GM21367 (cell line): Measurements from ENCODE around the gene NIPAL3.

Experiments
- ATAC-seq: cut with Tn5 transposase; IDR thresholded peaks from one replicate; pipeline ENCODE4 v1.9.1; 2021; ENCODE audit not compliant: unreplicated experiment

Gene NIPAL3

GRCh38 chr1:24415334-24415909, at the start of gene NIPAL3:
NIPAL3 (plus strand) TSS chr1:24415802; CDS start chr1:24419548, 3,746 bp downstream.
- peak; percentile 88 for ATAC-seq

DNA sequence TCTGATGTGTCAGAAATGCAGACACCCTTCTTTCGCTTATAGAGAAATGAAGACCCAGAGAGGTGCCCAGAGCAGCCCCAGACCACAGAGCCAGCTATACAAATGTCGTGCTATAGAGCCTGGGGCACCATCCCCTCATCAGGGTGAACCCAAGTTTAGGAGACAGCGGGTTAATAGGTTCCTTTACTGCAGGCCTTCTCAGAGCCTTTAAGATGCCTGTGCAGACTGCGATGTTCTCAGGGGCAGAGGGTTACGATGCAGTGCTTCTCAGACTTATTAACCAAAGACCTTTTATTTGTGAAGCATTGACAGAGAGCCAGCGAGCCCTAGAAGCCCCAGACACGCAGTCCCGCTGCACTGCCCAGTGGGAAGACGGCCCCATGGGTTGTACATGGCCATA, 48.9 kb upstream of the NIPAL3 start:
- ATAC-seq: no peak

DNA sequence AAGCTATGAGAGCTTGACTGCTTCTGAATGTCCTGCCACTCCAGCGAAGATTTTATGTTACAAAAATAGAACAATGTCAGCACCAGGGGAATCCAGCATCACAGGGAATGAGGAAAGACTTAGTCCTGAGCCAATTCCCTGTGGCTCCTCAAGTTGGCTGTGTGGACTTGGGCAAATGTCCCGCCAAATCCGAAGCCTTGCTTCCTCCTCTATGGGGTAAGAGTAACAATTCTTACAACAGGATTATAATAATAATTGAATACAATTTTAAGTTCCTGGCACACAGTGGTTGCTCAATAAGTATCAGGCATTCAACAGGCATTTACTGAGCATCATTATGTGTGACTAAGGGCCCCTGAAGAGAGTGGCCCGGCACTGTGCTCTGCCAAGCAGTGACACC, 46.4 kb upstream of the NIPAL3 start:
- no peak for ATAC-seq

- ATAC-seq: no peak
Observed at GRCh38 chr1:24369801-24370200, 45.8 kb upstream of the NIPAL3 start.

DNA sequence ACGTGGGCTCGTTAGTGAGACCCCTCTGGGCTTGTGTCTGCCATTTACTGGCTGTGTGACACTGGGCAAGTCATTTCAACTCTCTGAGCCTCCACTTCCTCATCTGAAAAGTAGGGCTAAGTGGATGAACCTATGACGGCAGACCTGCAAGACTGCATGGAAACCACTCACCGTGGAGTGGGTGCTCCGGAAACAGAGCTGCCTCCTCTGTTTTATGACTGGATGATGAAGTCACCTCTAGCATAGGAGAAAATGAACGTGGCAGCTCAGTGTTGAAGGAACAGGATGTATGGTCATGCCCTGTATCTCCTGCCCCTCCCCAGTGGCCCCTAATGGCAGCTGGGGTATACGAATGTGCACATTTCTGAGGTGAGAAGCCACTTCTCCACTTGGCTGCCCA, 42.6 kb upstream of the NIPAL3 start:
- no peak for ATAC-seq

DNA sequence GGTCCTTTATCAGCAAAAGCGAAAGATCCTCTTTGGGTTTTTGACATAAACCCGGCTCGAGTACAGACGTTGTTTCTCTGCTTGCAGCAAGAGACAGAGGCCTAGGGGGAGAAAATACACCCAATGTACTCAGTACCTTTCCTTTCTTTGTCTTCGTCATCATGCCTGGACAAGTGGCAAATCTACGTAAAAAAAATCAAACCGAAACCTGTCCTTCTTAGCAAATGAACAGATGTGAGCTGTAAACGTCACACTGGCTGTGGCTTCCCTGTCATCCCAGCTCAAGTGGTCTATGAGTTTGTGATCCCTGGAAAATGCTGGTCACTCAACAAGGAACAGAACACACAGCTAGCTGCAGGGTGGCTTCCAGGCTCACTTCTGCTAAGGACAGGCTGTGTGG, 41.9 kb upstream of the NIPAL3 start:
- ATAC-seq: no peak

- no peak for ATAC-seq
Observed at GRCh38 chr1:24374891-24375786, 40.5 kb upstream of the NIPAL3 start.

- ATAC-seq: no peak
Observed at GRCh38 chr1:24379733-24380315, 35.8 kb upstream of the NIPAL3 start.

GRCh38 chr1:24380508-24380907, 35.1 kb upstream of the NIPAL3 start:
- no peak for ATAC-seq

- no peak for ATAC-seq
Observed at GRCh38 chr1:24381256-24381655, 34.3 kb upstream of the NIPAL3 start.

DNA sequence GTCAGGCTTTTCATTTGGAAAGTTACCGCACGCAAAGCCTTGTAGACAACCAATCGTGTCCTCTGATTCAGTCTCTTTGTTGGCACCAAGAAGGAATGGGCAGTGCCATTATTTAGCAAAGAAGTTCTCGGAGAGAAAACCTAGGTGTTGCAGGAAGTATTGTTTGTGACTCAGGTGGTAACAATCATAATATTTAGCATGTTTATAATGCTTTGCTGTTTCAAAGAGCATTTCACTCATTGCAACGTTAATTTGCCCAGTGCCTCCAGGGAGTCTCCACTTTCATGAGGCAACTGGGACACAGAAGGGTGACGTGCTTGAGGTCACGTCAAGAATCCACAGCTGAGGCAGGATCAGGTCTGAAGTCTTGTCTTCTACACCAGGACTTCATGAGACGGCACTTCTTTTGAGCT, 33.4 kb upstream of the NIPAL3 start:
- no peak for ATAC-seq

DNA sequence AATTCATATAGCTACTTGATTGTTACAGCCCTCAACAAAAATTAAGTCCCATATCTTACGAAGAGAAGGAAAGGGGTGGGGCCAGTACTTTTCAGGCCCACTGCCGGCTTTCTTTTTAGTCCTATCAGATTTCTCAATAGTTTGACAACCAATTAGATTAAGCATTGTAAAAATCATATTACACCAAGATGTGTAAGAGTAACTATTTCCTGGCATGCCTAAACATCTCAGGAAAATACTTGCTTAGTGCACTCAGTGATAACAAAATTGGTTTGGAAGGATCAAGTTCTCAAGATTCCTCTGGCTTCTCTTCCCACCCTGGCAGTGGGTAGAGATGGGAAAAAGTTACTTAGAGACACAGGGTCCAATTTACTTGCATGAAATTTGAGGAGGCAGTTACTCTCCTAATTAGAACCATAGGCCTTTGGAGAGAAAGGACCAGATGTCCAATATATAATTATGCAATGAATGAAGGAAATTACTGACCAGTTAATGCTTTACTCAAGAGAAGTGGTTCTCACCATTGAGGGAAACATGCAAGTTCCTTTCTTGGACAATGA, 32.1 kb upstream of the NIPAL3 start:
- no peak for ATAC-seq

GRCh38 chr1:24384251-24385090, 31.1 kb upstream of the NIPAL3 start:
- no peak for ATAC-seq

GRCh38 chr1:24385160-24385940, 30.3 kb upstream of the NIPAL3 start:
- no peak for ATAC-seq

GRCh38 chr1:24386241-24386640, 29.4 kb upstream of the NIPAL3 start:
- no peak for ATAC-seq

GRCh38 chr1:24386931-24387330, 28.7 kb upstream of the NIPAL3 start:
- ATAC-seq: no peak

DNA sequence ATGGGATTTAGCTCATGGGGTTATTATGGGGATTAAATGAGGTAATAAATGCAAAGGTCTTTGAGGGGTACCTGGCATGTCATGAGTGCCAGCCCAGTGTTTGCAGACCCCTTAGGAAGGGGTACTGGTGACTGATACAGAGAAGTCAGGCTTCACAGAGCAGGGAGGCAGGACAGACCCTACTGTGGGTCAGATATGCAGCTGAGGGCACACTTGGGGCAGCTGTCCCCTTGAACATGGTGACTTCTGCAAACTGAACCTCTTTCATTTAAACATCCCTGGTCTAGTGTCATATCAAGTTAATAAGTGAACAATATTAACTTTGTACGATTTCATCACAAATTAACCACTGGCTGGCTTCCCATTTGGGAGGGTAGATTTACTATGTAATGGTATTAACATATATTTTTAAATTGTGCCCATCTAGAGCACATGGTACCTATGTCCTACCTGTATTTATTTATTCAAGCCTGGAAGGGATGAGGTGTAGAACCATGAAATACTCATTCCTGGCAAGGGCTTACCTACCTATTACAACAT, 27.9 kb upstream of the NIPAL3 start:
- no peak for ATAC-seq

- ATAC-seq: no peak
Observed at GRCh38 chr1:24388331-24388885, 27.2 kb upstream of the NIPAL3 start.

DNA sequence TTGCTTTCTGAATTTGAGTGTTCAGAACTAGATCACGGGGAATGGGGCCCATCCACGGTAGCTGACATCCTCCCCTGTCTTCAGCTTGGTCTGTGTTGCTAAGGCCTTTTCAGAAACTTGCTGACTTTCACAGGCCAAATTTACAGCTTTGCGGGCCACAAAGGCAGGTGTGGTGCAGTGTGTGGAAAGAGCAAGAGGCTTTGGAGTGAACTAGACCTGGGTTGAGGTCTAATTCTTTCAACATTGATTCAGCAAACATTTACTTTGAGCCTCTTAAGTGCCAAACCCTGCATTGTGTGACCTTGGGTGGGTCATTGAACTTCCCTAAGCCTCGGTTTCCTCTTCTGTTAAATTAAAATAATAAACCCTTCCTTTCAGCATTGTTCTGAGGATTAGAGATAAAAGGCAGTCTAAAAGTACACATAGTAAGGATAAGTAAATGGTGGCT, 26.3 kb upstream of the NIPAL3 start:
- ATAC-seq: no peak
